HepG2 (cell line): ENCODE results near the gene ADAMTS17. TPM values are rescaled to one million over a fixed set of nuclear protein-coding genes. Genes with fewer than 3 reads are reported as not detected.

Experiments used
- ATAC-seq: fragments of 200-7000 bp; cut with Tn5 transposase; 3 replicates; pipeline ENCODE4 v1.9.1; 2020; ENCODE audit warnings: mild to moderate bottlenecking, moderate library complexity
- BruUV-seq: library from RNA; stranded (reverse); fragments of 400-500 nt; replicated peaks from 2 replicates; lab custom pipeline; 2021; lab: Mats Ljungman, UMichigan
- CTCF ChIA-PET: fragments of 300-600 bp; formaldehyde crosslinking; extraction: SDS; loops from one replicate; lab custom pipeline; 2021; ENCODE audit warnings: low total read pairs, inconsistent platforms, low intra/inter-chr PET ratio; lab: Yijun Ruan, JAX
- POLR2A ChIA-PET: fragments of 350-600 bp; sonication (Branson Sonifier 250); formaldehyde crosslinking; loops from one replicate; lab custom pipeline; 2020; ENCODE audit warnings: antibody characterized with exemption, inconsistent platforms; lab: Yijun Ruan, JAX
- DNase-seq: peaks from one replicate; pipeline ENCODE4 v3.0.0-alpha.2; 2015; ENCODE audit warnings: low spot score
- FAIRE-seq: peaks from 3 replicates; lab custom pipeline; 2011; peaks lifted over from hg19 to GRCh38; lab: Jason Lieb, UNC
- H2AFZ ChIP-seq: one replicate; pipeline ENCODE4 v1.6.1; 2011; ENCODE audit warnings: low read length, inconsistent platforms
- H3K27ac ChIP-seq: fragments of 300-600 bp; 3 replicates; pipeline ENCODE4 v1.8.0; 2011; ENCODE audit warnings: mixed run types, mild to moderate bottlenecking, mixed read lengths, low read length, inconsistent platforms; ENCODE audit not compliant: insufficient read depth; ENCODE audit errors: extremely low read length
- H3K27me3 ChIP-seq, 2 experiments: fragments of 200-600 bp in 1 of 2; 2 replicates in 1 of 2; 3 replicates in 1 of 2; pipeline versions ENCODE4 v1.6.0 to v1.8.0; 2011; ENCODE audit warnings: low read length in 2 of 2, mild to moderate bottlenecking in 2 of 2, moderate library complexity in 2 of 2, inconsistent platforms in 1 of 2; ENCODE audit not compliant: insufficient read depth in 2 of 2, control insufficient read depth in 1 of 2
- H3K36me3 ChIP-seq, 2 experiments: fragments of 200-600 bp in 1 of 2; replicated peaks in 1 of 2; 2 replicates in 1 of 2; 3 replicates in 1 of 2; pipeline versions ENCODE4 v1.5.1 to v1.8.0; 2011; ENCODE audit warnings: low read length in 2 of 2, inconsistent platforms in 1 of 2; ENCODE audit not compliant: insufficient read depth in 2 of 2, control insufficient read depth in 1 of 2
- H3K4me1 ChIP-seq: 2 replicates; pipeline ENCODE4 v1.5.1; 2012; ENCODE audit warnings: low read length, inconsistent platforms; ENCODE audit not compliant: insufficient read depth
- H3K4me2 ChIP-seq: 2 replicates; pipeline ENCODE4 v1.6.0; 2011; ENCODE audit warnings: low read depth, low read length, inconsistent platforms
- H3K4me3 ChIP-seq, 3 experiments: fragments of 200-600 bp in 1 of 3; sonication (generic), shearing (Covaris generic) in 1 of 3; replicated peaks in 1 of 3; 2 replicates each; pipeline ENCODE4 v1.5.1; 2011 to 2016; ENCODE audit warnings: low read length in 3 of 3, inconsistent platforms in 2 of 3, low read depth in 2 of 3, mild to moderate bottlenecking in 2 of 3, control low read depth in 1 of 3, mixed read lengths in 1 of 3; ENCODE audit not compliant: insufficient read depth in 1 of 3
- H3K79me2 ChIP-seq: one replicate; pipeline ENCODE4 v1.6.1; 2011; ENCODE audit warnings: low read length, inconsistent platforms; ENCODE audit not compliant: insufficient read depth
- H3K9ac ChIP-seq: 2 replicates; pipeline ENCODE4 v1.6.0; 2011; ENCODE audit warnings: mild to moderate bottlenecking, low read depth, low read length, inconsistent platforms; ENCODE audit not compliant: insufficient read depth
- H3K9me3 ChIP-seq: 2 replicates; pipeline ENCODE4 v1.5.1; 2012; ENCODE audit warnings: mild to moderate bottlenecking, low read length
- H4K20me1 ChIP-seq: 2 replicates; pipeline ENCODE4 v1.6.0; 2011; ENCODE audit warnings: inconsistent platforms, mild to moderate bottlenecking, low read length, moderate library complexity; ENCODE audit not compliant: insufficient read depth
- MIXL1 ChIP-seq: IDR thresholded peaks from 2 replicates; pipeline ENCODE4 v1.6.1; 2016
- SALL1 ChIP-seq: sonication (generic); formaldehyde crosslinking; IDR thresholded peaks from 2 replicates; pipeline ENCODE4 v1.8.0; 2022; ENCODE audit warnings: mild to moderate bottlenecking, missing genetic modification reagents
- SATB2 ChIP-seq: sonication (generic); formaldehyde crosslinking; IDR thresholded peaks from 2 replicates; pipeline ENCODE4 v1.5.0; 2020; ENCODE audit warnings: missing genetic modification reagents
- SNAPC2 ChIP-seq: sonication (generic); formaldehyde crosslinking; IDR thresholded peaks from 2 replicates; pipeline ENCODE4 v1.8.1; 2022; ENCODE audit warnings: mild to moderate bottlenecking, missing genetic modification reagents
- SSRP1 ChIP-seq: IDR thresholded peaks from 2 replicates; pipeline ENCODE4 v1.6.1; 2016; ENCODE audit warnings: control low read depth
- SUZ12 ChIP-seq: fragments of 150-350 bp; IDR thresholded peaks from 2 replicates; pipeline ENCODE4 v1.6.1; 2014; ENCODE audit warnings: low read depth, low read length
- THYN1 ChIP-seq: sonication (generic); formaldehyde crosslinking; IDR thresholded peaks from 2 replicates; pipeline ENCODE4 v1.8.1; 2023; ENCODE audit warnings: low read depth, mild to moderate bottlenecking, moderate library complexity, missing genetic modification reagents, borderline replicate concordance
- ZBTB21 ChIP-seq: sonication (generic); formaldehyde crosslinking; IDR thresholded peaks from 2 replicates; pipeline ENCODE4 v1.4.0; 2020; ENCODE audit warnings: missing genetic modification reagents
- ZNF180 ChIP-seq: sonication (generic); formaldehyde crosslinking; IDR thresholded peaks from 2 replicates; pipeline ENCODE4 v1.4.0; 2020; ENCODE audit warnings: low read depth, missing genetic modification reagents, borderline replicate concordance
- ZNF567 ChIP-seq: sonication (generic); formaldehyde crosslinking; IDR thresholded peaks from 2 replicates; pipeline ENCODE4 v1.8.1; 2023; ENCODE audit warnings: mild to moderate bottlenecking, missing genetic modification reagents, borderline replicate concordance
- ZNF878 ChIP-seq: sonication (generic); formaldehyde crosslinking; IDR thresholded peaks from 2 replicates; pipeline ENCODE4 v1.8.1; 2023; ENCODE audit warnings: mild to moderate bottlenecking, missing genetic modification reagents, moderate library complexity
- WGBS: methylation state at CpG from one replicate; pipeline ENCODE4 v1.1.6; 2017; ENCODE audit warnings: low lambda C conversion rate; 5-methylcytosine and 5-hydroxymethylcytosine counted together
- in situ Hi-C: cut with HindIII; loops from 2 replicates; pipeline ENCODE4 v1.10.0; 2017; ENCODE audit warnings: low pct_unique_long_range_greater_than_20kb; ENCODE audit not compliant: extremely low pct_ligation_motif_present
- intact Hi-C: fragments of 100-400 bp; cut with micrococcal nuclease; formaldehyde crosslinking; loops from one replicate; pipeline ENCODE4 v1.10.0; 2022; ENCODE audit not compliant: unreplicated experiment
- polyA plus RNA-seq, 8 experiments: library from polyadenylated mRNA; depleted of rRNA in 3 of 8; stranded (reverse) in 7 of 8; unstranded in 1 of 8; fragments of >200 nt; fragmentation: Illumina TruSeq in 4 of 8; extraction: Trizol in 4 of 8; gene quantifications; 2 replicates each; pipeline versions ENCODE4 v1.2.1 to v1.2.3, GENCODE V29; 2011 to 2016; ENCODE audit warnings: low read depth in 4 of 8, missing spikeins in 1 of 8, mixed read lengths in 1 of 8; ENCODE audit not compliant: insufficient read depth in 1 of 8
- total RNA-seq, 5 experiments: library from RNA; depleted of rRNA; stranded (reverse); fragments of >200 nt; fragmentation: Illumina TruSeq; extraction: Trizol; gene quantifications; 2 replicates each; pipeline ENCODE4 v1.2.3, GENCODE V29; 2016; ENCODE audit warnings: low read depth in 1 of 5
- TF ChIP-seq, protein P1 (sequence below): sonication (generic); formaldehyde crosslinking; IDR thresholded peaks from 2 replicates; pipeline ENCODE4 v1.4.0; 2020; ENCODE audit warnings: missing genetic modification reagents

Gene ADAMTS17
- total and polyA plus RNA-seq, 2 of the 13 experiments (the other 11 are each of a cell fraction or from before 2014, with no cell fraction given) = 0.02 to 0.04 TPM

- H3K4me2 ChIP-seq = no peak overlapping the region
- no peaks in the 10 kb centered on the region for H3K36me3 ChIP-seq
- DNase-seq (no peak), ATAC-seq (no peak), FAIRE-seq (no peak)
- in situ Hi-C loops = no loop called here
- CTCF ChIA-PET = no interaction called here
- H3K4me3 ChIP-seq = no peak overlapping the region
- no peaks in the 10 kb centered on the region for H4K20me1 ChIP-seq
- no peaks in the 10 kb centered on the region for H3K79me2 ChIP-seq
- intact Hi-C loops = no loop called here
- H2AFZ ChIP-seq = no peak overlapping the region
- no peaks in the 10 kb centered on the region for H3K4me1 ChIP-seq
- peaks cover 0 to 2% of the 10 kb centered on the region in 2 experiments; a peak in 3 of 5 replicates for H3K27me3 ChIP-seq
- no peak overlapping the region for H3K27ac ChIP-seq
- no peak overlapping the region for H3K9ac ChIP-seq
- TF ChIP-seq ZNF878 (no peak), SATB2 (CRISPR knock-in tag) (no peak), THYN1 (CRISPR knock-in tag) (no peak), SSRP1 (CRISPR knock-in tag) (no peak), ZBTB21 (CRISPR knock-in tag) (no peak), SALL1 (CRISPR knock-in tag) (no peak), SNAPC2 (no peak), ZNF180 (CRISPR knock-in tag) (no peak), MIXL1 (CRISPR knock-in tag) (no peak), ZNF567 (CRISPR knock-in tag) (no peak), SUZ12 (no peak)
- TF ChIP-seq, protein P1, sequence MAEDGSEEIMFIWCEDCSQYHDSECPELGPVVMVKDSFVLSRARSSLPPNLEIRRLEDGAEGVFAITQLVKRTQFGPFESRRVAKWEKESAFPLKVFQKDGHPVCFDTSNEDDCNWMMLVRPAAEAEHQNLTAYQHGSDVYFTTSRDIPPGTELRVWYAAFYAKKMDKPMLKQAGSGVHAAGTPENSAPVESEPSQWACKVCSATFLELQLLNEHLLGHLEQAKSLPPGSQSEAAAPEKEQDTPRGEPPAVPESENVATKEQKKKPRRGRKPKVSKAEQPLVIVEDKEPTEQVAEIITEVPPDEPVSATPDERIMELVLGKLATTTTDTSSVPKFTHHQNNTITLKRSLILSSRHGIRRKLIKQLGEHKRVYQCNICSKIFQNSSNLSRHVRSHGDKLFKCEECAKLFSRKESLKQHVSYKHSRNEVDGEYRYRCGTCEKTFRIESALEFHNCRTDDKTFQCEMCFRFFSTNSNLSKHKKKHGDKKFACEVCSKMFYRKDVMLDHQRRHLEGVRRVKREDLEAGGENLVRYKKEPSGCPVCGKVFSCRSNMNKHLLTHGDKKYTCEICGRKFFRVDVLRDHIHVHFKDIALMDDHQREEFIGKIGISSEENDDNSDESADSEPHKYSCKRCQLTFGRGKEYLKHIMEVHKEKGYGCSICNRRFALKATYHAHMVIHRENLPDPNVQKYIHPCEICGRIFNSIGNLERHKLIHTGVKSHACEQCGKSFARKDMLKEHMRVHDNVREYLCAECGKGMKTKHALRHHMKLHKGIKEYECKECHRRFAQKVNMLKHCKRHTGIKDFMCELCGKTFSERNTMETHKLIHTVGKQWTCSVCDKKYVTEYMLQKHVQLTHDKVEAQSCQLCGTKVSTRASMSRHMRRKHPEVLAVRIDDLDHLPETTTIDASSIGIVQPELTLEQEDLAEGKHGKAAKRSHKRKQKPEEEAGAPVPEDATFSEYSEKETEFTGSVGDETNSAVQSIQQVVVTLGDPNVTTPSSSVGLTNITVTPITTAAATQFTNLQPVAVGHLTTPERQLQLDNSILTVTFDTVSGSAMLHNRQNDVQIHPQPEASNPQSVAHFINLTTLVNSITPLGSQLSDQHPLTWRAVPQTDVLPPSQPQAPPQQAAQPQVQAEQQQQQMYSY (CRISPR knock-in tag) = no peak
- no TSS peak for BruUV-seq
- H3K9me3 ChIP-seq = peaks cover under 1% of the 10 kb centered on the region; the same call in 1 of the 2 replicates
- POLR2A ChIA-PET = no interaction called here
- WGBS = 37% methylated on average over 5 of the region's 5 CpGs
Observed at GRCh38 chr15:100033140-100033857, 308.5 kb downstream of the ADAMTS17 start.
